GM21447 (cell line): ENCODE data around the gene RNF114.

Source experiments
- ATAC-seq: cut with Tn5 transposase; IDR thresholded peaks from one replicate; pipeline ENCODE4 v1.9.1; 2021; ENCODE audit not compliant: unreplicated experiment

The RNF114 gene

GRCh38 chr20:49901588-49901987 lies 34.6 kb upstream of the RNF114 start:
- no peak for ATAC-seq

DNA sequence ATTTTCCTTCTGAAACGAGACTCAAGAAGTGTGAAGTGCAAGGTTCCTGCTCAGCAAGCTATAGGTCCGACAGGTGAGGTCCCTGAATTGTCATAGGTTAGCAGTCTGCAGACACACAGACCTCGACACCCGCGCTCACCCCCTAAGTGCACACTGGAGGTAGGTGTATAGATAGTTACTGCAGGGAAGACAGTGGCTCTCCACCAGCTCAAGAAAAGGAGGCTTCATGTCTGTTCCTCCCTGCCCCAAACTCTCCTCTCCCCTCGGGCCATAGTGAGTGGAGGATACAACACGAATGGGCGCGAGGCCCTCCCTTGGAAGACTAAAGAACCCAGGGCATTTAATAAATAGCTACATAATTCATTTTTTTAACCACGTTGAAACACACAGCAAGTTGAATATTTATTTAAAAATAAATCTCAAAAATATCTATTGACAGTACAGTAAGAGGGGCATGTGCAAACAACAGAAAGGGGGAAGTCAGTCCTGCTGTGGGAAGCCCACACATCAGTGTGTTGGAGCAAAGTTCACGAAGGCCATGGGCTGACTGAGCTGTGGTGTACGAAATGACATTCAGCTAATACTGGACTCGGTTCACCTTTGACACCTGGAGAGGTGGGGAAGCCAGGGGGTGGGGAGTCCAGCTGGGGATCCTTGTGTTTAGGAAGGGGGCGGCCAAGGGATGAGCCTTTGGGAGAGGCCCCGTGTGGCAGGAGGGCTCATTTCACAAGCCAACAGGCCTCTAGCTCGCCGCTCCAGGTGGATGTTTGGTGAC lies 31.6 kb upstream of the RNF114 start:
- ATAC-seq: no peak

DNA sequence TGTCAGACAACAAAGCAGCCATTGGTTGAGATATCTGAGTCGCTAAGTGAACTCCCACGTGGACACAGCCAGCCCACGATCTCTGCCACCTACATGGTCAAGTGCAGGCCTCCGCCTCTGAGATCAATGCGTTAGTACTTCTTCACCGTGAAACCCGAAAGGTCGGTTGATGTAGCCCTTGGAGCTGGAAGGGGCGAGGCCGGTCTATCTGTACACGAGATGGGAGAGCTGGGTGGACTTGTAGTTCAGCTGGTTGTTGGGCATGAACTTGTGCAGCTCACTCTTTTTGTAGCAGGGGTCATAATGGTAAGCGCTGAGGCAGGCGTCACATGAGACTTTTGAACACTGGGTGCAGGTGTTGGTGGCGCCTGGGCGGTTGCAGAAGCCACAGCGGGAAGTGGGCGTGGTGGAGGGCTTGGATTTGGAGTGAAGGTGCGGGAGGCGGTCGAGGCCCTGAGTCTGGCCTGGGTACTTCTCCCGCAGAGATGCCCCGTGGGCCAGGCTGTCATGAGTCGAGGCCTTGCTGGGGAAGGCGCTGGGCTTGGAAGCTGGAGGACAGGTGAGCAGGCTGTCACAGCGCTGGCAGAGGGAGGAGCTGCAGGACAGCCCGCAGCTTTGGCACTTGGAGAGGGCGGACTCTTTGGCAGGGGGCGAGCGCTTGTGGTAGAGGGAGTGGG lies 30.6 kb upstream of the RNF114 start:
- no peak for ATAC-seq

GRCh38 chr20:49906101-49906604 lies 30.0 kb upstream of the RNF114 start:
- ATAC-seq: no peak

DNA sequence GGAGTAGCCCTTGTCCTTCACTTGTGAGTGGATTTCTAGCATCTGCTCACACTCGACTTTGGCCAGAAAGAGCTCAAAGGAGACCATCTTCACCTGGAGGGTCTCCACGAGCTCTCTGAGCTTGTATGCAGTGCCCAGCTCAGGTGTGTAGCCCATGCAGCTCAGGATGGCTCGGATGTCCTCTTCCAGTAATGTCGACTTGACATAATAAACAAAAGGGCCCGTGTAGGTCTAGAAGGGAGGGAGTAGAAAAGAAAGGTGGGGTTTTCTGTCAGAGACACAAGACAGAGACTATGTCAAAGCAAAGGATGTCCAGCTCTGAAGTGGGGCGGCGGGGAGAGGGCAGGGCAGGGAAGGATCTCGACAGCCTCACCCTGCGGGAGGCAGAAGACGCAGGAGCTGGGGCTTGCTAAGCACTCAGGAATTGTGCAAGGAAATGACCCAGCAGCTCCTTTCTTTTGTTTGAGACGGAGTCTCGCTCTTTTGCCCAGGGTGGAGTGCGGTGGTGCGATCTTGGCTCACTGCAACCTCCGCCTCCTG lies 29.5 kb upstream of the RNF114 start:
- ATAC-seq: no peak

GRCh38 chr20:49907405-49908257 lies 28.6 kb upstream of the RNF114 start:
- no peak for ATAC-seq

DNA sequence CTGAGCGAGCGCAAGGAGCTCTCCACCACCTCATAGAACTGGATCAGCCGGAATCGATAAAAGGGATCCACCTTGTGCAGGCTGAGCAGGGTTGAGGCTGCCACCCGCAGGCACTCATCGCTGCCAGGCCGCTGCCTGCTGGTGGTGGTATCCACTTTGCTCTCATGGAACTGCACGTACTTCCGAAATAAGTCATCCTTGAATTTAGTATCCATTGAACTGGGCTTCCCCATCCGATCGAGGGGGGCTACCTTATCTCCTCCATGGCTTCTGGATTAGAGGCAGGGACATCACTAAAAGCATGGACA lies 28.0 kb upstream of the RNF114 start:
- ATAC-seq: no peak

DNA sequence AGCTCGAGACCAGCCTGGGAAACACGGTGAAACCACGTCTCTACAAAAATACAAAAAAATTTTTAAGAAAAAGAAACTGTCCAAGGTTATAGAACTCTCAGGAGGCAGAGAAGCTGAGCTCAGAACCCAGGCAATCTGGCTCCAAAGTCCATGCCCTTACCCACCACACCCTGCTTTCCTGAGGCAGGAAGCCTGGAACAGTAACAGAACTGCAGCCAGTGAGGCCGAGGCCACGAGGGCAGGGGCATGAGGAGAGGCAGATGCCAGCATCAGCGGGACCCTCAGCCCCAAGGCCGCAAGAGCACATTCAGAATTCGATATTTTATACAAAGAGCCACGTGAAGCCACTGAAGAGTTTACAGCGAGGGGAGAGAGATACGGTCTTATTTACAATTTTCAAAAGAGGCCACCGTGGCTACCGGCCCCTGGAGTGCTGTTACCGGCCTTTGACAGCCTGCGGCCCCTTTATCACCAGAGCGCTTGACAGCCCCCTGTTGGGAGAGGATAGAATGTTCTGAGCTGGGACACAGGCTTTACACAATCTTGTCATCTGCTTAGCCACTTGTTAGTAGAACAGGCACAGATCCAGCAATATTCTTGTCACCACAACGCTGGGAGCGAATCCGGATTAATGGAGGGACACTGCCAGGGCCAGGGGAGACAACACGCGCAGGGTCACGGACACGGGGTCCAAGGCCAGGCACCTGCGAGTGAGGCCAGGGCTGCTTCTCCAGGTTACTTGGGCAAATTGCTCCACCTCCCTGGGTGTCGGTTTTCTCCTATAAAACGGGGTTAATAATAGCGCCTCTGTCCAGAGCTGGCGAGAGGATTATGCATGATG lies 26.5 kb upstream of the RNF114 start:
- no peak for ATAC-seq

DNA sequence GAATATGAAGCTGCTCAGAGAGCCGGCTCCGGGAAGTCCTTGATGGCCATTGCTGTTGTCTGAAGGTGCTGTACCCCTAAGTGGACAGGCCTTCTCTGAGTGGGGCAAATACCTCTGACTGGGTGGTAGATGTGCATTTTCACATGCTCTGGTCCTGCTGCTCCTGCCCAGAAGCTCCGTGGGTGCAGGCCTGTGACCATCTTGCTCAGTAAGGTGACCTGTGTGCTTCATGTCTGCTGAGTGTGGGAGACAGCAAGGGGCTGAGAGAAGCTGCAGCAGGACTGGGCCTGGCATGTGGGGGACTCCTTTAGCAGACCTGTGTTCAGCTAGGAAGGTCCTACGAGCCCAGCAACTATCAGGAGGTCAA lies 25.9 kb upstream of the RNF114 start:
- no peak for ATAC-seq

DNA sequence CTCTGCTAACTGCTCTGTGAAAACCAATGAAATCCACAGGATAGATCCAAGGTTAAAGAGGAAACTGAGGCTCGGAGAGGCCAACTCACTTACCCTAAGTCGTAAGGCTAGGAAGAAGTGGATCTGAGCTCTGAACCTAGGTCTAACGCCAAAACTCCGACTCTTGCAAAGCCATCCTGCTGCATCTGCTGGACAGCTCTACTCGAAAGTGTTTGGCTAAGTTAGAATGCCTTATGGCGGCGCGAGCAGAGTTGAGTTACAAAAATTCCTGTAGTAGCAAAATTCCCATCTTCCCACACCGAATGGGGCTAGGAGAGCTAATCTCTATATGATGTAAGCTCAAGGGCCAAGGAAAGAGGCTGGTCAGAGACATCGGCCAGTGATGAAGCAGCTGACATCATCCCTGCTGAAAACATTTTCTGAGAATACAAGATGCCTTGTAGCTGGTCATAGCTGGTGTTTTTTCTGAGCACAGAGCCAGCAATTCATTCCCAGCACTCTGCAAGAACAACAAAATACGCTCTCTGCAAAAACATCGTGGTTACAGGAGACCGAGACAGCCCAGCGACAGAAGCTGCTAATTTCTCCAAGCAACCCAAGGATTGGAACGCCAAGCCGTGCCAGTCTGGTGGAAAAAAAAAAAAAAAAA lies 22.7 kb upstream of the RNF114 start:
- no peak for ATAC-seq

- peak; percentile 4 for ATAC-seq
These were observed 21.7 kb upstream of the RNF114 start for GRCh38 chr20:49914310-49915117.

DNA sequence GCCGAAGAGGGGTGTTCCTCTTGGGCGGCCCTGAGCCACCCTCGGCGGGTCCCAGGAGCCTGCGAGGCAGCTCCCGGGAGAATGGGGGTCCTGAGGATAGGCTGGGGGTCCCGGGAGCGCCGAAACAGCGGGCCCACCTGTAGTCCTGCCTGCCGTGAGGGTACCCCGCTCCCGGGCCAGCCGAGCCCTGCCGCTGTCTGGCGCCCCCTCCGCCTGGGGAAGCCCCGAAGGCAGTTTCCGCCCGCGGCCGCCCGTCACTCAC lies 21.1 kb upstream of the RNF114 start:
- no peak for ATAC-seq

DNA sequence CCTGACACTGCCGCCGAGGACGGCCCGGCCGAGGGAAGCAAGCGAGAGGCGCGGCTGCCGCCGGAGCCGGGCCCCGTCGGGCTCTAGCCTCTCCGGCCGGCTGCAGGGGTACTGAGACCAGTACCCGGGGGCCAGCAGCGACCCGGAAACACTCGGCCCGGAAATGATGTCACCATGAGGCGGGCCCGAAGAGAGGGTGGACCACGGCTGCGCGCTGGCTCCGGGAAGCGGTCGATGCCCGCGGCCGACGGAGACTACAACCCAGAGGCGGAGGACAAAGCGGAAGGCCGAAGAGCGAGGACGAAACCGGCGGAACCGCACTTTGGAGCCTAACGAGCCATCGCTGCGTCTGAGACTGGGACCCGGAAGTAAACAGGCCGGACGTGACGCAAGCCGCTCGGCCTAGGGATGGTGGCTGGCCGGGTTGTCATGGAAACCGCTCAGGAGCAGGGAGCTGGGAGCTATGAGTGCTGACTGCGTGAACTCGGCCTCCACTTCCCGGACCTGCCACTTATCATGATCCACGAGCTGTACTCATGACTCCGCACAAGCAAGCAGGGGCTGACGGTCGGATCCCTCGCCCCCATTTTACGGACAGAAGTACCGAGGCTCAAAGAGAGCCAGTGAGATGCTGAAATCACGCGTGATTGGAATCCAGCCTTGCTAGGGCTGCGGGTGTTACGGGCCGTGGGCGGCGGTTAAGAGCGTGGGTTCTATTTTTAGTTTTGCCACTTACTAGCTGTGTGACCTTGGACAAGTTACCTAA lies 20.6 kb upstream of the RNF114 start, which contains the start of gene SPATA2:
Gene SPATA2, minus strand, starts transcription at position 150 of the 766 bp plus-strand sequence. CDS start 7,039 bp downstream, outside the sequence.
- ATAC-seq: peak; percentile 87

- no peak for ATAC-seq
These were observed 19.8 kb upstream of the RNF114 start for GRCh38 chr20:49916146-49917002.

DNA sequence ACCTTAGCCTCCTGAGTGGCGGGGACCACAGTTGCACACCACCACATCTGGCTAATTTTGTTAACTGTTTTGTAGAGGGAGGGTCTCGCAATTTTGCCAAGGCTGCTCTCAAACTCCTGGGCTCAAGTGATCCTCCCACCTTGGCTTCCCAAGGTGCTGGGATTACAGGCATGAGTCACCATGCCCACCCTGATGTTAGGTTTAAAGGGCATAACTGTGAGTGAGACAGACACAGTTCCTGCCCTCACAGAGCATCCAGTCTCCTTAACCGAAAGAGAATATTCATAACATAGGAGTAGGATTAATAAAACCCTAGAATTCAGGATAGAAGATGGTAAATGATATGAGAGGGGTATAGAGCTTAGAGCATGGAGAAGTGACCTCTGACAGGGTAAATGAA lies 17.8 kb upstream of the RNF114 start:
- no peak for ATAC-seq

- no peak for ATAC-seq
These were observed 17.2 kb upstream of the RNF114 start for GRCh38 chr20:49919009-49919408.

DNA sequence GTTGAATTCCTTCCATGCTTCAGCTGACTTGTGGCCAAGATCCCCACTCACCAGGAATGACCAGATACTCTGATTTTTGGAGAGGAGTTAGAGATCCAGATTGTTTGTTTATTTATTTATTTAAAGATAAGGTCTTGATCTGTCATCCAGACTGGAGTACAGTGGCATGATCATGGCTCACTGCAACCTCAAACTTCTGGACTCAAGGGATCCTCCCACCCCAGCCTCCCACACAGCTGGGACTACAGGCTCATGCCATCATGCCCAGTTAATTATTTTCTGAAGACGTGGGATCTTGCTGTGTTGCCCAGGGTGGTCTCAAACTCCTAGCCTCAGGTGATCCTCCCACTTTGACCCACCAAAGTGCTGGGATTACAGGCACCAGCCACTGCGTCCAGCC lies 16.7 kb upstream of the RNF114 start:
- ATAC-seq: no peak

GRCh38 chr20:49924247-49924646 lies 11.9 kb upstream of the RNF114 start:
- no peak for ATAC-seq
